Keratinocyte (primary cell): Measurements from ENCODE around the gene TMEM233. TPM values are rescaled to one million over a fixed set of nuclear protein-coding genes. Genes with fewer than 3 reads are reported as not detected.

Experiments used
- DNase-seq: peaks from one replicate; pipeline ENCODE4 v3.0.0-alpha.2; 2011; ENCODE audit warnings: low read depth, missing footprints, low spot score
- FAIRE-seq: peaks from 2 replicates; lab custom pipeline; 2011; peaks lifted over from hg19 to GRCh38; lab: Jason Lieb, UNC
- H2AFZ ChIP-seq: 2 replicates; pipeline ENCODE4 v1.6.0; 2012; ENCODE audit warnings: low read length, control low read depth, inconsistent platforms; ENCODE audit not compliant: control insufficient read depth
- H3K27ac ChIP-seq: 2 replicates; pipeline ENCODE4 v1.5.1; 2011; ENCODE audit warnings: low read length; ENCODE audit not compliant: control insufficient read depth, insufficient read depth
- H3K27me3 ChIP-seq: 3 replicates; pipeline ENCODE4 v1.6.0; 2011; ENCODE audit warnings: low read length; ENCODE audit not compliant: control insufficient read depth, insufficient read depth; ENCODE audit errors: extremely low read depth
- H3K36me3 ChIP-seq, 2 experiments: 2 replicates in 1 of 2; 3 replicates in 1 of 2; pipeline ENCODE4 v1.5.1; 2011; ENCODE audit warnings: low read length in 2 of 2, mild to moderate bottlenecking in 1 of 2; ENCODE audit not compliant: control insufficient read depth in 2 of 2, insufficient read depth in 2 of 2; ENCODE audit errors: extremely low read depth in 1 of 2
- H3K4me1 ChIP-seq: 3 replicates; pipeline ENCODE4 v1.5.1; 2011; ENCODE audit warnings: low read length; ENCODE audit not compliant: control insufficient read depth, insufficient read depth; ENCODE audit errors: extremely low read depth
- H3K4me2 ChIP-seq: 3 replicates; pipeline ENCODE4 v1.6.0; 2011; ENCODE audit warnings: low read depth, low read length; ENCODE audit not compliant: control insufficient read depth, insufficient read depth; ENCODE audit errors: extremely low read depth
- H3K4me3 ChIP-seq, 3 experiments: fragments of 200-600 bp in 1 of 3; sonication (generic) in 1 of 3; 2 replicates in 2 of 3; 3 replicates in 1 of 3; pipeline ENCODE4 v1.5.1; 2011 to 2016; ENCODE audit warnings: low read length in 3 of 3, mild to moderate bottlenecking in 3 of 3, control low read depth in 2 of 3, inconsistent platforms in 1 of 3, low read depth in 1 of 3, mixed read lengths in 1 of 3, mixed run types in 1 of 3, moderate library complexity in 1 of 3; ENCODE audit not compliant: control insufficient read depth in 2 of 3, insufficient read depth in 2 of 3; ENCODE audit errors: extremely low read depth in 1 of 3
- H3K79me2 ChIP-seq: 2 replicates; pipeline ENCODE4 v1.6.0; 2012; ENCODE audit warnings: low read length; ENCODE audit not compliant: control insufficient read depth, insufficient read depth
- H3K9ac ChIP-seq: 3 replicates; pipeline ENCODE4 v1.6.0; 2011; ENCODE audit warnings: low read length; ENCODE audit not compliant: control insufficient read depth, insufficient read depth; ENCODE audit errors: extremely low read depth
- H3K9me1 ChIP-seq: 3 replicates; pipeline ENCODE4 v1.6.0; 2011; ENCODE audit warnings: low read length; ENCODE audit not compliant: control insufficient read depth, insufficient read depth; ENCODE audit errors: extremely low read depth
- H3K9me3 ChIP-seq: 2 replicates; pipeline ENCODE4 v1.5.1; 2012; ENCODE audit warnings: low read depth, low read length; ENCODE audit not compliant: control insufficient read depth
- H4K20me1 ChIP-seq: 3 replicates; pipeline ENCODE4 v1.6.0; 2011; ENCODE audit warnings: low read length; ENCODE audit not compliant: control insufficient read depth, insufficient read depth; ENCODE audit errors: extremely low read depth
- EZH2 ChIP-seq: IDR thresholded peaks from one replicate; pipeline ENCODE4 v1.6.1; 2012; ENCODE audit warnings: inconsistent platforms, mild to moderate bottlenecking, low read length, moderate library complexity
- dilution Hi-C: fragments of 300-500 bp; cut with MboI; formaldehyde crosslinking; loops from one replicate; pipeline ENCODE4 v1.7.0; 2020; ENCODE audit warnings: low sequenced_read_pairs; ENCODE audit not compliant: extremely low pct_ligation_motif_present
- polyA plus RNA-seq, 5 experiments: library from polyadenylated mRNA; depleted of rRNA in 3 of 5; stranded (reverse) in 3 of 5; stranded (forward) in 1 of 5; unstranded in 1 of 5; fragments of >200 nt; gene quantifications; 1 replicate in 1 of 5; 2 replicates in 3 of 5; 3 replicates in 1 of 5; pipeline versions ENCODE4 v1.2.1 to v1.2.3, GENCODE V29; 2011 to 2012; ENCODE audit warnings: missing spikeins in 2 of 5, low read depth in 1 of 5, low replicate concordance in 1 of 5
- TF ChIP-seq, protein P1 (sequence below), 3 experiments: IDR thresholded peaks in 1 of 3; conservative IDR thresholded peaks in 1 of 3; optimal IDR thresholded peaks in 1 of 3; 2 replicates in 2 of 3; 3 replicates in 1 of 3; pipeline versions ENCODE3 to v1.5.1; 2011; ENCODE audit warnings: low read length in 3 of 3, mild to moderate bottlenecking in 3 of 3, moderate library complexity in 2 of 3, control low read depth in 1 of 3, inconsistent platforms in 1 of 3; ENCODE audit not compliant: insufficient read depth in 2 of 3; ENCODE audit errors: extremely low read depth in 1 of 3

TMEM233 gene
- polyA plus RNA-seq, 1 donor (not counting 4 experiments of a cell fraction or from before 2014, with no cell fraction given), result not detected

DNA sequence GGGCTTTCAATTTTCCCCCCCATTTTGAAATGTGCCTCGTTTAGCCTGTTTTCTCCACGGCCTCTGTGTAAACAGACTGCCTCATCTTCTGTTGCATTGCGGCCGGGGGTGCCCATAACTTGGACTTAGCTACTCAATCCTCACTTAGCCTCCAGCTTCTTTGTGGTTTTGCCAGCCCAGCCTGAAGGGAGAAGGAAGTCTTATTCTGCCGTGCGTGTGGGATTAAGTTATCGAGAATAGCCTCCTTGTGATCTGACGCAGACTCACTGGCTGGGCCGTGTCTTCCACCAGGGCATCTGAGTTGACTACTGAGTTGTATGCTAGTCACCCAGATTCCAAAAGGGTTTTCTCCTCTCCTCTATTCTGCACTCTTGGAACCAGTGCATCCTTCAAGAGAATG is 82.4 kb downstream of the TMEM233 start:
- H3K9ac ChIP-seq, result no peak overlapping the region
- no peak overlapping the region for H3K27ac ChIP-seq
- H3K9me3 ChIP-seq, result no peaks in the 10 kb centered on the region
- H3K79me2 ChIP-seq, result peaks cover 6% of the 10 kb centered on the region
- no peaks in the 10 kb centered on the region for H3K4me1 ChIP-seq
- no peaks in the 10 kb centered on the region for H4K20me1 ChIP-seq
- no peaks in the 10 kb centered on the region for H3K9me1 ChIP-seq
- H3K4me3 ChIP-seq, result no peak overlapping the region
- no peak for TF ChIP-seq EZH2
- TF ChIP-seq, protein P1, sequence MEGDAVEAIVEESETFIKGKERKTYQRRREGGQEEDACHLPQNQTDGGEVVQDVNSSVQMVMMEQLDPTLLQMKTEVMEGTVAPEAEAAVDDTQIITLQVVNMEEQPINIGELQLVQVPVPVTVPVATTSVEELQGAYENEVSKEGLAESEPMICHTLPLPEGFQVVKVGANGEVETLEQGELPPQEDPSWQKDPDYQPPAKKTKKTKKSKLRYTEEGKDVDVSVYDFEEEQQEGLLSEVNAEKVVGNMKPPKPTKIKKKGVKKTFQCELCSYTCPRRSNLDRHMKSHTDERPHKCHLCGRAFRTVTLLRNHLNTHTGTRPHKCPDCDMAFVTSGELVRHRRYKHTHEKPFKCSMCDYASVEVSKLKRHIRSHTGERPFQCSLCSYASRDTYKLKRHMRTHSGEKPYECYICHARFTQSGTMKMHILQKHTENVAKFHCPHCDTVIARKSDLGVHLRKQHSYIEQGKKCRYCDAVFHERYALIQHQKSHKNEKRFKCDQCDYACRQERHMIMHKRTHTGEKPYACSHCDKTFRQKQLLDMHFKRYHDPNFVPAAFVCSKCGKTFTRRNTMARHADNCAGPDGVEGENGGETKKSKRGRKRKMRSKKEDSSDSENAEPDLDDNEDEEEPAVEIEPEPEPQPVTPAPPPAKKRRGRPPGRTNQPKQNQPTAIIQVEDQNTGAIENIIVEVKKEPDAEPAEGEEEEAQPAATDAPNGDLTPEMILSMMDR (optimal IDR thresholded peaks at IDR 0.05 in 1 of 3, IDR thresholded peaks at IDR 0.05 in 1 of 3, conservative IDR thresholded peaks at IDR 0.05 in 1 of 3; ENCODE audit: extremely low read depth in 1 of 3, insufficient read depth in 2 of 3, low read length in 3 of 3), result no peak
- H3K27me3 ChIP-seq, result no peaks in the 10 kb centered on the region
- peaks cover 47 to 59% of the 10 kb centered on the region in 2 experiments for H3K36me3 ChIP-seq
- FAIRE-seq (no peak), DNase-seq (no peak)
- no peak overlapping the region for H2AFZ ChIP-seq
- H3K4me2 ChIP-seq, result no peak overlapping the region
- dilution Hi-C loops, result no loop called here

GRCh38 chr12:119676573-119676972 is 83.0 kb downstream of the TMEM233 start:
- H3K4me3 ChIP-seq, result no peak overlapping the region
- FAIRE-seq (no peak), DNase-seq (no peak)
- no peaks in the 10 kb centered on the region for H3K27me3 ChIP-seq
- H3K9me3 ChIP-seq, result no peaks in the 10 kb centered on the region
- peaks cover 49 to 58% of the 10 kb centered on the region in 2 experiments for H3K36me3 ChIP-seq
- H3K9ac ChIP-seq, result no peak overlapping the region
- TF ChIP-seq, protein P1 (optimal IDR thresholded peaks at IDR 0.05 in 1 of 3, IDR thresholded peaks at IDR 0.05 in 1 of 3, conservative IDR thresholded peaks at IDR 0.05 in 1 of 3; ENCODE audit: extremely low read depth in 1 of 3, insufficient read depth in 2 of 3, low read length in 3 of 3), result peak in 1 of 3 experiments; percentile 20
- TF ChIP-seq EZH2, result no peak
- H3K27ac ChIP-seq, result no peak overlapping the region
- no peaks in the 10 kb centered on the region for H4K20me1 ChIP-seq
- H3K79me2 ChIP-seq, result peaks cover 2% of the 10 kb centered on the region
- no peak overlapping the region for H2AFZ ChIP-seq
- H3K4me1 ChIP-seq, result no peaks in the 10 kb centered on the region
- H3K4me2 ChIP-seq, result no peak overlapping the region
- H3K9me1 ChIP-seq, result no peaks in the 10 kb centered on the region
- dilution Hi-C loops, result no loop called here
